ENCODE results near the gene WFIKKN2.

Gene WFIKKN2

DNA sequence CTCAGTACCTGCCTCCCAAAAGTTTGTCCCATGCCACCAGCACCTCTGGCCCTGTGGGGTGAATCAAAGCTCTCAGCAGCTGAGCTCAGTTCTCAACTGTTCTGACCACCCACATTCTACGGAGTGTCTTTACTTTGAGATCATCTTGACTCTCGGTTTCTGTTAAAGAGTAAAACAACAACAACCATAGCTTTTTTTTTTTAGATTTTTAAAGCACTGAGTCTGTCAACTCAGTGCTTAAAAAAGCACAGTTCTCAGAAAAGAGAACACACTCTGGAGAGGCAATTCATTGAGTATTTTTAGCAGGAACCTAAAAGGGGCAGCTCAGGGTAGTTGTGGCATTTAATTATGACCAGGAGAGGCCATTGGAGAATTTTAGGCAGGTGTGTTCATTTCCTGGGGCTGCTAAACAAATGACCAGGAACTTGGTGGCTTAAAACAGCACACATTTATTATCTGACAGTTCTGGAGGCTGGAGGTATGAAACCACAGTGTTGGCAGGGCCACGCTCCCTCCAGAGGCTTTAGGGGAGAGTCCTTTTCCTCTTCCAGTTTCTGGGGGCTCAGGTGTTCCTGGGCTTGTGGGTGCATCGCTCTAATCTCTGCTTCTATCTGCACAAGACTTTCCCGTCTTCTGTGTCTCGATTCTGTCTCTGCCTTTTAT, 6.7 kb upstream of the WFIKKN2 start:
- Histone ChIP-seq H3K9me3 (ENCODE audit: control insufficient read depth, low read length) (no peaks in the 10 kb centered on the region), H3K4me2 (ENCODE audit: low read length) (no peak overlapping the region), H3K27me3 (ENCODE audit: control insufficient read depth, insufficient read depth, low read length) (no peaks in the 10 kb centered on the region), H3K9ac (no peak overlapping the region), H3K79me2 (no peaks in the 10 kb centered on the region), H3K4me1 (no peaks in the 10 kb centered on the region), H3K36me3 (ENCODE audit: control insufficient read depth, insufficient read depth, low read length) (no peaks in the 10 kb centered on the region), H3K4me3 (ENCODE audit: low read depth, low read length) (no peak overlapping the region), H2AFZ (no peak overlapping the region), H3K27ac (no peak overlapping the region)
- no peak for TF ChIP-seq CTCF (IDR thresholded peaks at IDR 0.05)

DNA sequence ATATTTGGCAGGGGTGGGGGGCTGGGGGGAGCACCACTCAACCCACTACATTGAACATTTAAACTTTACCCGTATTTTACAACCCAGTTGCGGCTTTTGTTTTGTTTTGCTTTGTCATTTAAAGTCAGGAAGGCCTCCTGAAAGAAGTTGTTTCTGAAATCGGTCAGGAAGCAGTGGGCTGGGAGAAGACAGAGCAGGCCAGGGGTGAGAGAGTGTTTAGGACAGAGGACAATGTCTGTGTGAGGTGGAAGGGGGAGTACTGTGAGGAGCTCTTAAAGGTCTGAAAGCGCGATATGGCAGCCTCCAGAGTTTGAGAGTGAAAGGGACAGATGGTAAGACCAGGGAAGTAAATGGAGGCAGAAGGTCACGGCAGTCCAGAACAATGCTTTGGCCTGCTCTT, 6.1 kb upstream of the WFIKKN2 start:
- Histone ChIP-seq H3K4me1 (no peaks in the 10 kb centered on the region), H3K79me2 (no peaks in the 10 kb centered on the region), H3K4me3 (ENCODE audit: low read depth, low read length) (no peak overlapping the region), H3K36me3 (ENCODE audit: control insufficient read depth, insufficient read depth, low read length) (no peaks in the 10 kb centered on the region), H2AFZ (no peak overlapping the region), H3K27ac (no peak overlapping the region), H3K4me2 (ENCODE audit: low read length) (no peak overlapping the region), H3K9me3 (ENCODE audit: control insufficient read depth, low read length) (no peaks in the 10 kb centered on the region), H3K9ac (no peak overlapping the region), H3K27me3 (ENCODE audit: control insufficient read depth, insufficient read depth, low read length) (no peaks in the 10 kb centered on the region)
- no peak for TF ChIP-seq CTCF (IDR thresholded peaks at IDR 0.05)

- H3K9ac ChIP-seq, result no peak overlapping the region
- no peaks in the 10 kb centered on the region for H3K27me3 ChIP-seq (ENCODE audit: control insufficient read depth, insufficient read depth, low read length)
- H3K4me3 ChIP-seq (ENCODE audit: low read depth, low read length), result no peak overlapping the region
- no peaks in the 10 kb centered on the region for H3K4me1 ChIP-seq
- TF ChIP-seq CTCF (IDR thresholded peaks at IDR 0.05), result no peak
- H2AFZ ChIP-seq, result no peak overlapping the region
- H3K36me3 ChIP-seq (ENCODE audit: control insufficient read depth, insufficient read depth, low read length), result no peaks in the 10 kb centered on the region
- no peaks in the 10 kb centered on the region for H3K9me3 ChIP-seq (ENCODE audit: control insufficient read depth, low read length)
- no peak overlapping the region for H3K27ac ChIP-seq
- no peaks in the 10 kb centered on the region for H3K79me2 ChIP-seq
- no peak overlapping the region for H3K4me2 ChIP-seq (ENCODE audit: low read length)
Measured at GRCh38 chr17:50830352-50830751, 5.0 kb upstream of the WFIKKN2 start.

DNA sequence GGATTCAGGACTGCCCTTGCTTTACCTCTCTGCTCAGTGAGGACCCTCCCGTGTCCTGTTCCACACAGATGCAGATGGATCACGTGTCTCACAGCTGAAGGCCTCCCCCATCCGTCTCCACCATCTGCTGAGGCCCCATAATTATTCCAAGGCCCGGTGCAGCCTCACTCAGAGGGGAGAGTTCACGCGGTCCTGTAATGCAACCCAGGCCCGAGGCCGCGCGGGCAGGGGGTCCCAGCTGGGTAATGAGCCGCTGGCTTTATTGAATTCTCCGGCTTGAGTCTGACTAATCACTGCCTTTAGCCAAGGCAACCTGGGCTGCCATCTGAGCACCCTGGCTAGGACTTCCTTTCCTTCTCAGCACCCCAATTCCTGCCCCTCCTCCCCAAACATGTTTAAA, 4.4 kb upstream of the WFIKKN2 start:
- Histone ChIP-seq H3K27ac (no peak overlapping the region), H3K4me3 (ENCODE audit: low read depth, low read length) (no peak overlapping the region), H3K9me3 (ENCODE audit: control insufficient read depth, low read length) (no peaks in the 10 kb centered on the region), H2AFZ (no peak overlapping the region), H3K79me2 (no peaks in the 10 kb centered on the region), H3K9ac (no peak overlapping the region), H3K36me3 (ENCODE audit: control insufficient read depth, insufficient read depth, low read length) (no peaks in the 10 kb centered on the region), H3K4me1 (no peaks in the 10 kb centered on the region), H3K27me3 (ENCODE audit: control insufficient read depth, insufficient read depth, low read length) (no peaks in the 10 kb centered on the region), H3K4me2 (ENCODE audit: low read length) (no peak overlapping the region)
- TF ChIP-seq CTCF (IDR thresholded peaks at IDR 0.05), result no peak

DNA sequence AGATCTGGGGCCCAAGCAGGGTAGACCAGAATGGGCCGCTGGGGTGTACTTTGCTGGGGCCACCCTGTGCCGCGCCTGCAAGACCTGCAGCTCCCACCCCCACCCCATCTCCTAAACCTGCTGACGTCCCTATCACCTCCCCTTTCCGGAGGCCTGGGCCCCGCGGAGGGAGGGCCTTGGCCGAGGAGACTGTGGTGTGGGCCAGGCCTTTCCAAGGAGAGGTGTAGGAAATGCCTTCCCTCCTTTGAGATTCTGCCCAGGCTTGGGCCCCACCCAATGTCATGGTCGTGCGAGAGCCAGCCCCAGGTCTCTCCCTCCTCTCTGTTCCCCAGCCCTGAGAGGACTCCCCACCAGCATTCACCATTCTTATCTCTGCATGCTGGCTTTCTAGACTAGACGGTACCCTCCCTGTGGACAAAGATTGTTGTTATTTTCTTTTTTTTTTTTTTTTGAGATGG, 3.9 kb upstream of the WFIKKN2 start:
- Histone ChIP-seq H3K9ac (no peak overlapping the region), H3K4me3 (ENCODE audit: low read depth, low read length) (no peak overlapping the region), H3K27me3 (ENCODE audit: control insufficient read depth, insufficient read depth, low read length) (no peaks in the 10 kb centered on the region), H3K4me1 (no peaks in the 10 kb centered on the region), H3K79me2 (no peaks in the 10 kb centered on the region), H3K27ac (no peak overlapping the region), H3K9me3 (ENCODE audit: control insufficient read depth, low read length) (no peaks in the 10 kb centered on the region), H3K4me2 (ENCODE audit: low read length) (no peak overlapping the region), H2AFZ (peak overlapping the region; percentile 5), H3K36me3 (ENCODE audit: control insufficient read depth, insufficient read depth, low read length) (no peaks in the 10 kb centered on the region)
- no peak for TF ChIP-seq CTCF (IDR thresholded peaks at IDR 0.05)
